Stimulated activated CD4-positive, alpha-beta T cell treated with anti-CD3 and anti-CD28 coated beads, Interleukin-2, amount 100 ng/mL, for 48 hours (primary cell): ENCODE measurements around the gene SERPINB13.

Source experiments
- DNase-seq, 2 donors: peaks; one replicate each; pipeline ENCODE4 v3.0.0-alpha.2; 2020

The SERPINB13 gene

GRCh38 chr18:63586966-63587365 lies at the start of gene SERPINB13:
TSS of gene SERPINB13 (plus strand) at chr18:63587343. CDS start at chr18:63588668, 1,325 bp downstream.
- DNase-seq = no peak

GRCh38 chr18:63539904-63540510 lies 47.1 kb upstream of the SERPINB13 start:
- DNase-seq = no peak

- no peak for DNase-seq
These were observed 45.1 kb upstream of the SERPINB13 start, which contains the start of gene SERPINB12 for GRCh38 chr18:63542069-63542468. TSS of gene SERPINB12 (plus strand) at chr18:63542369. CDS start at chr18:63556160, 13,791 bp downstream.

- DNase-seq = no peak
These were observed 43.1 kb upstream of the SERPINB13 start for GRCh38 chr18:63544017-63544416.

GRCh38 chr18:63545000-63545399 lies 42.1 kb upstream of the SERPINB13 start:
- DNase-seq = no peak

GRCh38 chr18:63550068-63550467 lies 37.1 kb upstream of the SERPINB13 start:
- no peak for DNase-seq

GRCh38 chr18:63551769-63552168 lies 35.4 kb upstream of the SERPINB13 start:
- DNase-seq = no peak

- no peak for DNase-seq
These were observed 34.6 kb upstream of the SERPINB13 start for GRCh38 chr18:63552581-63552980.

GRCh38 chr18:63553081-63553480 lies 34.1 kb upstream of the SERPINB13 start:
- no peak for DNase-seq

GRCh38 chr18:63559567-63560491 lies 27.3 kb upstream of the SERPINB13 start:
- no peak for DNase-seq

- DNase-seq = no peak
These were observed 24.9 kb upstream of the SERPINB13 start for GRCh38 chr18:63562284-63562683.

GRCh38 chr18:63564021-63564420 lies 23.1 kb upstream of the SERPINB13 start:
- no peak for DNase-seq

GRCh38 chr18:63564561-63564960 lies 22.6 kb upstream of the SERPINB13 start:
- no peak for DNase-seq

GRCh38 chr18:63567276-63567675 lies 19.9 kb upstream of the SERPINB13 start:
- no peak for DNase-seq

GRCh38 chr18:63567825-63568224 lies 19.3 kb upstream of the SERPINB13 start:
- no peak for DNase-seq

GRCh38 chr18:63570721-63571120 lies 16.4 kb upstream of the SERPINB13 start:
- no peak for DNase-seq

- no peak for DNase-seq
These were observed 11.5 kb upstream of the SERPINB13 start for GRCh38 chr18:63575681-63576080.

- no peak for DNase-seq
These were observed 8.7 kb upstream of the SERPINB13 start for GRCh38 chr18:63578357-63578958.

GRCh38 chr18:63579616-63580015 lies 7.5 kb upstream of the SERPINB13 start:
- no peak for DNase-seq

GRCh38 chr18:63585988-63586387 lies 1.2 kb upstream of the SERPINB13 start:
- no peak for DNase-seq

- DNase-seq = no peak
These were observed 712 bp upstream of the SERPINB13 start for GRCh38 chr18:63586431-63586830.

- no peak for DNase-seq
These were observed 1.8 kb downstream of the SERPINB13 start for GRCh38 chr18:63588909-63589308.

- no peak for DNase-seq
These were observed 3.2 kb downstream of the SERPINB13 start for GRCh38 chr18:63590373-63590772.
